ENCODE results near the gene GCNT4.

- TF ChIP-seq CTCF (IDR thresholded peaks at IDR 0.05) (no peak), ZFP36 (IDR thresholded peaks at IDR 0.05; ENCODE audit: borderline replicate concordance, partially characterized antibody) (no peak), CEBPB (IDR thresholded peaks at IDR 0.05) (no peak), HMGXB4 (CRISPR knock-in tag; IDR thresholded peaks at IDR 0.05; ENCODE audit: borderline replicate concordance) (no peak), POLR2AphosphoS2 (conservative IDR thresholded peaks at IDR 0.05; ENCODE audit: low read length) (no peak), BHLHE40 (IDR thresholded peaks at IDR 0.05; ENCODE audit: low read depth, low read length) (no peak), CHD2 (IDR thresholded peaks at IDR 0.05; ENCODE audit: low read length, partially characterized antibody) (no peak), EP300 (IDR thresholded peaks at IDR 0.05) (no peak), ATOH8 (CRISPR knock-in tag; IDR thresholded peaks at IDR 0.05; ENCODE audit: low read depth) (no peak), ESRRA (IDR thresholded peaks at IDR 0.05; ENCODE audit: borderline replicate concordance, low read length) (no peak), NFE2L2 (conservative IDR thresholded peaks at IDR 0.05; ENCODE audit: low read length) (no peak), REST (IDR thresholded peaks at IDR 0.05) (no peak), FOSB (CRISPR knock-in tag; IDR thresholded peaks at IDR 0.05) (no peak)
Observed at GRCh38 chr5:75071100-75071499, 18.7 kb upstream of the GCNT4 start.

Measured in A549 (cell line).